Gastrocnemius medialis (tissue), 4 donors: Measurements from ENCODE around the gene AFF1.

Experiments
- CTCF ChIP-seq, 5 experiments: fragments of 450-650 bp in 3 of 5; fragments of 200-600 bp in 2 of 5; sonication (generic) in 2 of 5; IDR thresholded peaks in 4 of 5; conservative IDR thresholded peaks in 1 of 5; 1 replicate in 4 of 5; 2 replicates in 1 of 5; pipeline ENCODE4 v1.5.1; 2016 to 2019; ENCODE audit warnings: antibody characterized with exemption in 5 of 5, mild to moderate bottlenecking in 3 of 5, moderate library complexity in 3 of 5
- POLR2A ChIP-seq, 2 donors: fragments of 450-650 bp; IDR thresholded peaks; one replicate each; pipeline ENCODE4 v1.6.1; 2017; ENCODE audit warnings: antibody characterized with exemption in 2 of 2, mild to moderate bottlenecking in 2 of 2, moderate library complexity in 2 of 2

GRCh38 chr4:87180767-87181166 is 246.0 kb downstream of the AFF1 start:
- no peak for TF ChIP-seq POLR2A (IDR thresholded peaks at IDR 0.05)
- no peak for TF ChIP-seq CTCF (IDR thresholded peaks at IDR 0.05 in 4 of 5, conservative IDR thresholded peaks at IDR 0.05 in 1 of 5)
